HUES6 (cell line): ENCODE results near the gene SFTA2.

ENCODE experiments used
- H3K27ac ChIP-seq: 2 replicates; pipeline ENCODE4 v1.7.0; 2013; ENCODE audit warnings: low read depth, mild to moderate bottlenecking, low read length, inconsistent platforms
- H3K27me3 ChIP-seq: 2 replicates; pipeline ENCODE4 v1.6.1; 2013; ENCODE audit warnings: low read length; ENCODE audit not compliant: control insufficient read depth, insufficient read depth
- H3K36me3 ChIP-seq: 2 replicates; pipeline ENCODE4 v1.6.1; 2013; ENCODE audit warnings: low read length; ENCODE audit not compliant: control insufficient read depth, insufficient read depth
- H3K4me1 ChIP-seq: 2 replicates; pipeline ENCODE4 v1.6.1; 2013; ENCODE audit warnings: low read length; ENCODE audit not compliant: control insufficient read depth, insufficient read depth
- H3K4me3 ChIP-seq: 2 replicates; pipeline ENCODE4 v1.5.1; 2013; ENCODE audit warnings: low read depth, low read length
- H3K9ac ChIP-seq: one replicate; pipeline ENCODE4 v1.6.1; 2013; ENCODE audit warnings: mild to moderate bottlenecking, low read length
- H3K9me3 ChIP-seq: 2 replicates; pipeline ENCODE4 v1.6.1; 2013; ENCODE audit warnings: low read depth, low read length; ENCODE audit not compliant: control insufficient read depth, insufficient read depth

The SFTA2 gene

GRCh38 chr6:30898750-30899360, 33.1 kb downstream of the SFTA2 start:
- Histone ChIP-seq H3K27ac (no peak overlapping the region), H3K36me3 (peaks cover 63% of the 10 kb centered on the region)

GRCh38 chr6:30897882-30898281, 34.1 kb downstream of the SFTA2 start:
- Histone ChIP-seq H3K27ac (no peak overlapping the region), H3K27me3 (no peaks in the 10 kb centered on the region), H3K4me1 (no peaks in the 10 kb centered on the region), H3K9me3 (no peaks in the 10 kb centered on the region), H3K36me3 (peaks cover 73% of the 10 kb centered on the region), H3K4me3 (no peak overlapping the region), H3K9ac (no peak overlapping the region)

More at GRCh38 chr6:30898750-30899360, 33.1 kb downstream of the SFTA2 start:
- Histone ChIP-seq H3K9ac (no peak overlapping the region), H3K9me3 (no peaks in the 10 kb centered on the region), H3K27me3 (no peaks in the 10 kb centered on the region), H3K4me3 (no peak overlapping the region), H3K4me1 (no peaks in the 10 kb centered on the region)

GRCh38 chr6:30896541-30896940, 35.4 kb downstream of the SFTA2 start:
- Histone ChIP-seq H3K9ac (no peak overlapping the region), H3K4me3 (no peak overlapping the region), H3K36me3 (peaks cover 86% of the 10 kb centered on the region), H3K4me1 (no peaks in the 10 kb centered on the region), H3K27ac (no peak overlapping the region), H3K9me3 (no peaks in the 10 kb centered on the region), H3K27me3 (no peaks in the 10 kb centered on the region)

- Histone ChIP-seq H3K27ac (no peak overlapping the region), H3K36me3 (peaks cover 98% of the 10 kb centered on the region), H3K9me3 (no peaks in the 10 kb centered on the region), H3K4me3 (no peak overlapping the region), H3K9ac (no peak overlapping the region), H3K4me1 (no peaks in the 10 kb centered on the region), H3K27me3 (no peaks in the 10 kb centered on the region)
These were observed 36.6 kb downstream of the SFTA2 start for GRCh38 chr6:30895343-30895742.

- Histone ChIP-seq H3K27ac (no peak overlapping the region), H3K27me3 (no peaks in the 10 kb centered on the region), H3K9me3 (no peaks in the 10 kb centered on the region), H3K9ac (no peak overlapping the region), H3K4me1 (no peaks in the 10 kb centered on the region), H3K4me3 (no peak overlapping the region), H3K36me3 (peaks cover 99% of the 10 kb centered on the region)
These were observed 37.0 kb downstream of the SFTA2 start for GRCh38 chr6:30894935-30895334.

- no peak overlapping the region for H3K27ac ChIP-seq
- no peaks in the 10 kb centered on the region for H3K4me1 ChIP-seq
- no peak overlapping the region for H3K4me3 ChIP-seq
- no peak overlapping the region for H3K9ac ChIP-seq
- no peaks in the 10 kb centered on the region for H3K9me3 ChIP-seq
- H3K36me3 ChIP-seq: peaks cover 99% of the 10 kb centered on the region
- no peaks in the 10 kb centered on the region for H3K27me3 ChIP-seq
These were observed 37.6 kb downstream of the SFTA2 start for GRCh38 chr6:30894381-30894780.

- Histone ChIP-seq H3K9ac (no peak overlapping the region), H3K4me1 (no peaks in the 10 kb centered on the region; the same call in 1 of the 2 replicates), H3K9me3 (no peaks in the 10 kb centered on the region), H3K36me3 (peaks cover 99% of the 10 kb centered on the region), H3K4me3 (no peak overlapping the region), H3K27ac (no peak overlapping the region), H3K27me3 (no peaks in the 10 kb centered on the region)
These were observed 38.3 kb downstream of the SFTA2 start for GRCh38 chr6:30893666-30894065.

- Histone ChIP-seq H3K27ac (no peak overlapping the region), H3K9me3 (no peaks in the 10 kb centered on the region), H3K9ac (no peak overlapping the region), H3K4me1 (peaks cover 4% of the 10 kb centered on the region; the same call in 1 of the 2 replicates), H3K36me3 (peaks cover 97% of the 10 kb centered on the region), H3K4me3 (no peak overlapping the region), H3K27me3 (no peaks in the 10 kb centered on the region)
These were observed 38.9 kb downstream of the SFTA2 start for GRCh38 chr6:30893001-30893591.

- Histone ChIP-seq H3K9me3 (no peaks in the 10 kb centered on the region), H3K4me1 (peaks cover 8% of the 10 kb centered on the region), H3K27ac (no peak overlapping the region), H3K9ac (no peak overlapping the region), H3K4me3 (no peak overlapping the region), H3K27me3 (no peaks in the 10 kb centered on the region), H3K36me3 (peaks cover 87% of the 10 kb centered on the region)
These were observed 40.0 kb downstream of the SFTA2 start for GRCh38 chr6:30891816-30892538.

- H3K9me3 ChIP-seq: no peaks in the 10 kb centered on the region
- H3K36me3 ChIP-seq: peaks cover 81% of the 10 kb centered on the region
- H3K9ac ChIP-seq: no peak overlapping the region
- H3K4me3 ChIP-seq: no peak overlapping the region
- H3K27me3 ChIP-seq: no peaks in the 10 kb centered on the region
- no peak overlapping the region for H3K27ac ChIP-seq
- H3K4me1 ChIP-seq: peaks cover 14% of the 10 kb centered on the region
These were observed 40.6 kb downstream of the SFTA2 start for GRCh38 chr6:30891450-30891723.

- Histone ChIP-seq H3K4me1 (peaks cover 18% of the 10 kb centered on the region), H3K9me3 (no peaks in the 10 kb centered on the region), H3K27me3 (no peaks in the 10 kb centered on the region), H3K27ac (no peak overlapping the region), H3K9ac (no peak overlapping the region), H3K36me3 (peaks cover 76% of the 10 kb centered on the region), H3K4me3 (no peak overlapping the region)
These were observed 41.1 kb downstream of the SFTA2 start for GRCh38 chr6:30890646-30891449.
